Activated naive CD4-positive, alpha-beta T cell treated with anti-CD3 and anti-CD28 coated beads, Interleukin-2, amount 10 ng/mL, durations not matched to agents 7 days and 5 days (primary cell): Measurements from ENCODE around the gene CCDC77.
A peak's percentile ranks its signal among the peaks of the same experiment; 100 is the strongest.
"Not testable (repeated sequence)": the region's sequence is repeated elsewhere in the genome, so short reads cannot be mapped to it uniquely, and the experiment has no call there.

ENCODE experiments used
- CTCF ChIA-PET: fragments of 350-600 bp; sonication (Branson Sonifier 250); formaldehyde crosslinking; loops from one replicate; lab custom pipeline; 2021; ENCODE audit warnings: antibody characterized with exemption; lab: Charles Lee
- DNase-seq: peaks from one replicate; pipeline ENCODE4 v3.0.0-alpha.2; 2020
- H3K27ac Mint-ChIP-seq: one replicate; pipeline ENCODE4 v1.8.0; 2021; ENCODE audit warnings: mild to moderate bottlenecking, moderate library complexity, mixed read lengths
- H3K27me3 Mint-ChIP-seq: one replicate; pipeline ENCODE4 v1.8.0; 2021; ENCODE audit warnings: mild to moderate bottlenecking, mixed read lengths
- H3K36me3 Mint-ChIP-seq: one replicate; pipeline ENCODE4 v1.8.0; 2021; ENCODE audit warnings: mixed read lengths
- H3K4me1 Mint-ChIP-seq: one replicate; pipeline ENCODE4 v1.8.0; 2021; ENCODE audit warnings: mixed read lengths
- H3K4me3 Mint-ChIP-seq: one replicate; pipeline ENCODE4 v1.8.0; 2021; ENCODE audit warnings: mild to moderate bottlenecking, moderate library complexity, mixed read lengths
- H3K9me3 Mint-ChIP-seq: one replicate; pipeline ENCODE4 v1.8.0; 2021; ENCODE audit warnings: mixed read lengths

The CCDC77 gene

DNA sequence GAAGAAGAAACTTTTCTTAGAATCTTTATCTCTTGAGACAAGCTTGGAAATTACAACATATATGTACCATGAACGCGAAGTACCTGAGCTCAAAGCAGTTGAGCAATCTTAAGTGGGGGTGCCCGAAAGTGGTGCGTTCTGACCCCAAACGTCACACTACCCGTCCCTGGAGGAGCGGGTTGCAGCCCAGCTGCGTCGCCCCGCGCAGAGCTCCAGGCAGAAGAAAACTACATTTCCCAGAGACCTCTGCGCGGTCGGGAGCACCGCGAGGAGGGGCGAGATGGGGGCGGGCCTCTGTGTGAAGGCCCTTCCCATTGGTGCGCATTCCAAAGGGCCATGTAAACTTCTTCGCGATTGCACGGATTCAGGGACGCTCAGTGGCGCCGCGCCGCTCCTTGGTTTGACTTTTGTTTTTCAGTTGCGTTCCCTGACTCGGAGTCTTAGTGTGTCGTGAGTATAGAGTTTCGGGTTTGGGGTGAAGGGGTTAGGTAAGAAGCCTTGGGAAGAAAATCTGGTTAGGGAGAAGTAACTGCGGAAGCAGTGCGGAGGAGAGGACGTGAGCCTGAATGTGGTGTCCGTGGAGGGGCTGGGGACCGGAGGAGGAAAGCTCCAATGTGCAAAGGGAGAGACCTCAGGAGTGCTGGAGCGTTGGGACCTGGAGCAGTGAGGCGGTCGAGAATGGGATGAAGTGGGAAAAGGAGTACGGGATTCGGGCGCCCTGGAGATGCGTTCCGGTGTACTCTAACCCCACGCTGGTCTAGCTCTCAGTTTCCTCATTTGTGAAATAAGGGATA, at the start of gene CCDC77:
Gene CCDC77, plus strand, starts transcription at position 410 of the 794 bp plus-strand sequence. CDS start 7,740 bp downstream, outside the sequence.
- peak; percentile 94 for DNase-seq
- Mint-ChIP-seq H3K4me1 (peaks cover 6% of the 10 kb centered on the region), H3K27ac (no peak within 1 kb of the TSS), H3K27me3 (no peaks in the 10 kb centered on the region), H3K36me3 (no peaks in the 10 kb centered on the region), H3K4me3 (no peak within 1 kb of the TSS), H3K9me3 (no peaks in the 10 kb centered on the region)
- CTCF ChIA-PET, result interaction anchor here (0.7 to 1.2 kb wide), 3 partner anchors 11 to 144 kb away, joined by 3 read pairs; no protein-coding TSS in a partner anchor

- Mint-ChIP-seq H3K4me3 (no peak overlapping the region), H3K36me3 (peaks cover 64% of the 10 kb centered on the region), H3K9me3 (no peaks in the 10 kb centered on the region), H3K27ac (no peak overlapping the region), H3K4me1 (no peaks in the 10 kb centered on the region), H3K27me3 (no peaks in the 10 kb centered on the region)
- DNase-seq, result no peak
- CTCF ChIA-PET, result no interaction called here
Observed at GRCh38 chr12:356276-356988, 45.0 kb upstream of the CCDC77 start.

- Mint-ChIP-seq H3K4me3 (no peak overlapping the region), H3K27ac (no peak overlapping the region), H3K9me3 (no peaks in the 10 kb centered on the region), H3K27me3 (no peaks in the 10 kb centered on the region), H3K4me1 (no peaks in the 10 kb centered on the region), H3K36me3 (peaks cover 67% of the 10 kb centered on the region)
- CTCF ChIA-PET, result no interaction called here
- DNase-seq, result no peak
Observed at GRCh38 chr12:359091-359490, 42.4 kb upstream of the CCDC77 start.

DNA sequence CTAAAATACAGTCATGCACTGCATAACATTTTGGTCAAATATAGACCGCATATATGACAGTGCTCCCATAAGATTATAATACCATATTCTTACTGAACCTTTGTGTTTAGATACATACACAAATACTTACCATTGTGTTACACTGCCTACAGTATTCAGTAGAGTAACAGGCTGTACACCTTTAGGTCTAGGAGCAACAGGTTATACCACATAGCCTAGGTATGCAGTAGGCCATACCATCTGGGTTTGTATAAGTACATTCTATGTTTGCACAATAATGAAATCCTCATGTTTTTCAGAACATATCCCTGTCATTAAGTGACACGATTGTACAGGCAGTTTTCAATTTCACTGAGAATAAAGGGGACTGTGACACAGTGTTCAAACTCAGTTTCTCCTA, 34.6 kb upstream of the CCDC77 start:
- peaks cover 80% of the 10 kb centered on the region for H3K36me3 Mint-ChIP-seq
- no peaks in the 10 kb centered on the region for H3K27me3 Mint-ChIP-seq
- no peak overlapping the region for H3K4me3 Mint-ChIP-seq
- DNase-seq, result no peak
- peaks cover 5% of the 10 kb centered on the region for H3K9me3 Mint-ChIP-seq
- H3K27ac Mint-ChIP-seq, result no peak overlapping the region
- no peaks in the 10 kb centered on the region for H3K4me1 Mint-ChIP-seq
- CTCF ChIA-PET, result no interaction called here

- no peak for DNase-seq
- no peak overlapping the region for H3K27ac Mint-ChIP-seq
Observed at GRCh38 chr12:367972-368371, 33.5 kb upstream of the CCDC77 start.

GRCh38 chr12:370739-371485, 30.5 kb upstream of the CCDC77 start:
- H3K36me3 Mint-ChIP-seq, result peaks cover 89% of the 10 kb centered on the region
- H3K4me3 Mint-ChIP-seq, CTCF ChIA-PET, H3K27ac Mint-ChIP-seq, H3K4me1 Mint-ChIP-seq, H3K27me3 Mint-ChIP-seq, DNase-seq: not testable (repeated sequence)
- H3K9me3 Mint-ChIP-seq, result peaks cover 12% of the 10 kb centered on the region

More at GRCh38 chr12:367972-368371, 33.5 kb upstream of the CCDC77 start:
- Mint-ChIP-seq H3K4me3 (no peak overlapping the region), H3K9me3 (peaks cover 10% of the 10 kb centered on the region), H3K27me3 (no peaks in the 10 kb centered on the region), H3K4me1 (no peaks in the 10 kb centered on the region), H3K36me3 (peaks cover 83% of the 10 kb centered on the region)
- CTCF ChIA-PET, result no interaction called here

DNA sequence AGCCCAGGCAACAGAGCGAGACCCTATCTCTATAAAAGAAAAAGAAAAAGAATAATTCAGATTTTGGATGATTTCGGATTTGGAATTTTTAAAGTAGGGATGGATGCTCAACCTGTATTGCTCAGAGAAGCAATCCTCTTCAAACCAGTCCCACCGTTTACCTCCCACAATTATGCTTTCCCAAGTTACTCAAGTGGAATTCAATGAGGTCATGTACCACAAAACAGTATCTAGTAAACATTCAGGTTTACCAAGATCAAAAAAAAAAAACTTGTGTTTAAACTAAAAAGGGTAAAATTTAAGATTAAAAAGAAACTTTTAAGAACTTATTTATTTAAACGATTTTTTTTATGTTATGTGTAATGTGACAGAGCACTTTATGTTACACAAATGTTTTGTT, 14.8 kb upstream of the CCDC77 start:
- Mint-ChIP-seq H3K27ac (no peak overlapping the region), H3K27me3 (peaks cover 7% of the 10 kb centered on the region), H3K4me3 (peak overlapping the region; percentile 40), H3K4me1 (peaks cover 45% of the 10 kb centered on the region), H3K36me3 (peaks cover 43% of the 10 kb centered on the region), H3K9me3 (no peaks in the 10 kb centered on the region)
- CTCF ChIA-PET, result no interaction called here
- DNase-seq, result no peak

- Mint-ChIP-seq H3K27me3 (peaks cover 7% of the 10 kb centered on the region), H3K36me3 (peaks cover 37% of the 10 kb centered on the region), H3K27ac (peak overlapping the region; percentile 99), H3K4me1 (peaks cover 45% of the 10 kb centered on the region), H3K4me3 (peak overlapping the region; percentile 95), H3K9me3 (no peaks in the 10 kb centered on the region)
- CTCF ChIA-PET, result no interaction called here
- DNase-seq, result no peak
Observed at GRCh38 chr12:388012-388411, 13.4 kb upstream of the CCDC77 start.

DNA sequence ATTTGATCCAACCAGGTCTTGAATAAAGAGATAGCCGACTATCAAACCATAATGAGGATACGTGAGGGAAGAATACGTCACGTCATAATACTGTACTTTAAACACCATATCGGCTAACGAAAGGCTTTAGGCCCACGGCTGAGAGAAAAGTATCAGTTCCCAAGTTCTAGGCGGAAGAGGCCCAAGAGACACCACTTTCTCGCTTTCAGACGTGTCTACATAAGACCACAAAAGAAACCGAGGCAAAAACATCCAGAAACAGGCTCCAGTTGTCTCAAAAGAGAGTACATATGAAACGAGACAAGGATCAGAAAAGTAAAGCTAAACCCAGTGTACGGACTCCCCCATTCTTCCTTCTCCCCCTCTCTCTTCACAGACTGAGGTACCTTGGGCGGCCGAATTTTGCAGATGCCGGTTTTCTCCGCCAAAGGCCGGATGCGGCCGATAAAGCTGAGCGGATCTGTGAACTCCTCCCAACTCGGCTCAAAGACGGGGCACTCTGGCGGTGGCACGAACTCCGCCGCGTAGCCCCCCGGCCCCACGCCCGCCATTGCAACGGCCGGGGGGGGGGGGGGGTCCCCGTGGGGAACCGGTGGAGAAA, 12.8 kb upstream of the CCDC77 start:
- H3K4me1 Mint-ChIP-seq, result peaks cover 45% of the 10 kb centered on the region
- peaks cover 33% of the 10 kb centered on the region for H3K36me3 Mint-ChIP-seq
- no peaks in the 10 kb centered on the region for H3K9me3 Mint-ChIP-seq
- CTCF ChIA-PET, result interaction anchor here (1.0 kb wide), 1 partner anchor 64 kb away, joined by 3 read pairs; no protein-coding TSS in a partner anchor
- H3K27ac Mint-ChIP-seq, result peak overlapping the region; percentile 99
- peak; percentile 75 for DNase-seq
- peak overlapping the region; percentile 95 for H3K4me3 Mint-ChIP-seq
- H3K27me3 Mint-ChIP-seq, result peaks cover 7% of the 10 kb centered on the region

- Mint-ChIP-seq H3K27me3 (peaks cover 7% of the 10 kb centered on the region), H3K36me3 (peaks cover 27% of the 10 kb centered on the region)
Observed at GRCh38 chr12:389142-390096, 12.0 kb upstream of the CCDC77 start, which contains the start of gene KDM5A. Gene KDM5A (minus strand): TSS chr12:389320. CDS start chr12:389091, 229 bp downstream.

DNA sequence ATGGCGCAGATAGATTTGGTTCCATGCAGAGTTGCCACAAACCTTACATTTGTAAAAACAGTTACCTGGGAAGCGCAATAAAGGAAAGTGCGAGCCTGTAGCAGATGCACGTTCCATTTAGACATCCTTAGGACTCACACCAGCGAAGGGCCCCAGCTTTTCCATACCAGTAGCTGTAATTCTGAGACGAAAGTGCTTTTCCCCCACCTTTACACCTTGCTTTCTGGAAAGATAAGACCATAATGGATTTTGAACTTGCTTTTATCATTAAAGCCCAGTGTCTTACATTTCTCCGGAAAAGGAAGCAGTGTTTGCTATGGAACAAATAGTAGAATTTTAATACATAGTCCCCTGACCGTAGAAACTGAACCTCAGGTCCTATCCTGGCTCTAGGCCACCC, 616 bp upstream of the CCDC77 start:
- Mint-ChIP-seq H3K27me3 (no peaks in the 10 kb centered on the region), H3K36me3 (no peaks in the 10 kb centered on the region), H3K27ac (no peak overlapping the region), H3K4me3 (no peak overlapping the region), H3K4me1 (peaks cover 6% of the 10 kb centered on the region), H3K9me3 (no peaks in the 10 kb centered on the region)
- CTCF ChIA-PET, result interaction anchor here (0.7 to 1.2 kb wide), 2 partner anchors 11 to 144 kb away, joined by 3 read pairs; no protein-coding TSS in a partner anchor
- no peak for DNase-seq

More at GRCh38 chr12:389142-390096, 12.0 kb upstream of the CCDC77 start, which contains the start of gene KDM5A:
- CTCF ChIA-PET, result interaction anchor here (0.8 to 1.5 kb wide), 3 partner anchors 11 to 63 kb away, joined by 3 to 4 read pairs (median 3); partner anchors contain the start of gene CCDC77
- no peaks in the 10 kb centered on the region for H3K9me3 Mint-ChIP-seq
- H3K4me3 Mint-ChIP-seq, result peak within 1 kb of the TSS; percentile 95
- H3K27ac Mint-ChIP-seq, result peak within 1 kb of the TSS; percentile 99
- peak; percentile 94 for DNase-seq
- peaks cover 42% of the 10 kb centered on the region for H3K4me1 Mint-ChIP-seq

GRCh38 chr12:402029-402389, 565 bp downstream of the CCDC77 start:
- peaks cover 6% of the 10 kb centered on the region for H3K4me1 Mint-ChIP-seq
- H3K36me3 Mint-ChIP-seq, result peaks cover 2% of the 10 kb centered on the region
- CTCF ChIA-PET, result interaction anchor here (0.7 kb wide), 1 partner anchor 117 kb away, joined by 3 read pairs; no protein-coding TSS in a partner anchor
- peak; percentile 28 for DNase-seq
- no peak overlapping the region for H3K4me3 Mint-ChIP-seq
- no peaks in the 10 kb centered on the region for H3K27me3 Mint-ChIP-seq
- H3K9me3 Mint-ChIP-seq, result no peaks in the 10 kb centered on the region
- H3K27ac Mint-ChIP-seq, result no peak overlapping the region

- CTCF ChIA-PET, result no interaction called here
- H3K4me1 Mint-ChIP-seq, result no peaks in the 10 kb centered on the region
- no peaks in the 10 kb centered on the region for H3K9me3 Mint-ChIP-seq
- H3K27me3 Mint-ChIP-seq, result no peaks in the 10 kb centered on the region
- no peak for DNase-seq
- peaks cover 25% of the 10 kb centered on the region for H3K36me3 Mint-ChIP-seq
- H3K27ac Mint-ChIP-seq, result no peak overlapping the region
- no peak overlapping the region for H3K4me3 Mint-ChIP-seq
Observed at GRCh38 chr12:414859-415258, 13.4 kb downstream of the CCDC77 start.
